Measurements from ENCODE around the gene VAV3. TPM values are rescaled to one million over a fixed set of nuclear protein-coding genes. Genes with fewer than 3 reads are reported as not detected.

VAV3 gene
- polyA plus RNA-seq, 1 of the 3 experiments (the other 2 are of a cell fraction): not detected

DNA sequence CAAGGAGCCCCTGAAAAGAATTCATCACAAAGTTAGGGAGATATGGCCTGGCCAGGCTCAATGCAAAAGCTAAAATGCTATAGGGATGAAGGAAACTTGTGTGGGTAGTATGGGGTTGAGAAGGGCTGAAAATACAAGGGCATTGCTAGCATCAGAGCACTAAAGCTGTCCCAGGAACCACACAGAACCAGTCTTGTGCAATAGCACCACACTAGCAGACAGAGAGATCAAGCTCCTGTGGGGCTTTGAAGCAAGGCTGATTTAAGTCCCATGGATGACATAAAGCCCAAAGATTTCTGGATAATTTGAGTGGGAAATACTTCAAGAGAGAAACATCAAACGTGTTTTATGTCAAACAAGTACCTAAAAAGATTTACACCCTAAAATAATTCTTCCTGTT, 97.1 kb downstream of the VAV3 start:
- CTCF ChIA-PET: no interaction called here
- Histone ChIP-seq H3F3A (replicated peaks; ENCODE audit: insufficient read depth) (no peaks in the 10 kb centered on the region), H3K4me3 (ENCODE audit: low read depth in 2 of 2, low read length in 1 of 2) (no peak overlapping the region), H3K27me3 (ENCODE audit: insufficient read depth) (no peaks in the 10 kb centered on the region), H4K20me1 (ENCODE audit: insufficient read depth) (no peaks in the 10 kb centered on the region), H2AFZ (ENCODE audit: low read depth) (no peak overlapping the region), H3K36me3 (replicated peaks in 1 of 2; ENCODE audit: control insufficient read depth in 1 of 2, insufficient read depth in 2 of 2, low read length in 1 of 2) (no peaks in the 10 kb centered on the region), H3K4me1 (ENCODE audit: control insufficient read depth in 1 of 2, insufficient read depth in 2 of 2, low read depth in 1 of 2, low read length in 1 of 2) (no peaks in the 10 kb centered on the region), H3K9me3 (no peaks in the 10 kb centered on the region), H3K9ac (no peak overlapping the region), H3K4me2 (no peak overlapping the region), H3K9me2 (no peaks in the 10 kb centered on the region), H3K79me2 (ENCODE audit: insufficient read depth) (no peaks in the 10 kb centered on the region), H3K27ac (ENCODE audit: low read depth in 2 of 2, low read length in 1 of 2) (no peak overlapping the region)
- WGBS (ENCODE audit: low lambda C conversion rate): 0% methylated on average over 1 of the region's 1 CpG
- TF ChIP-seq GABPA (IDR thresholded peaks at IDR 0.05; ENCODE audit: low read depth) (no peak), ELF1 (IDR thresholded peaks at IDR 0.05) (no peak), NRF1 (IDR thresholded peaks at IDR 0.05; ENCODE audit: low read depth, low read length) (no peak), SMC3 (IDR thresholded peaks at IDR 0.05; ENCODE audit: low read depth, low read length) (no peak), JUND (IDR thresholded peaks at IDR 0.05) (no peak), RFX5 (IDR thresholded peaks at IDR 0.05; ENCODE audit: low read length) (no peak), MXI1 (IDR thresholded peaks at IDR 0.05; ENCODE audit: low read depth, low read length) (no peak), RAD21 (IDR thresholded peaks at IDR 0.05; ENCODE audit: low read length) (no peak), MEF2A (IDR thresholded peaks at IDR 0.05; ENCODE audit: borderline replicate concordance, low read depth) (no peak), FOSL2 (IDR thresholded peaks at IDR 0.05; ENCODE audit: borderline replicate concordance, low read depth) (no peak), FOXM1 (IDR thresholded peaks at IDR 0.05; ENCODE audit: low read depth) (no peak), YY1 (IDR thresholded peaks at IDR 0.05; ENCODE audit: low read depth) (no peak), RXRA (IDR thresholded peaks at IDR 0.05; ENCODE audit: borderline replicate concordance, low read depth) (no peak)
- TF ChIP-seq, protein P1, sequence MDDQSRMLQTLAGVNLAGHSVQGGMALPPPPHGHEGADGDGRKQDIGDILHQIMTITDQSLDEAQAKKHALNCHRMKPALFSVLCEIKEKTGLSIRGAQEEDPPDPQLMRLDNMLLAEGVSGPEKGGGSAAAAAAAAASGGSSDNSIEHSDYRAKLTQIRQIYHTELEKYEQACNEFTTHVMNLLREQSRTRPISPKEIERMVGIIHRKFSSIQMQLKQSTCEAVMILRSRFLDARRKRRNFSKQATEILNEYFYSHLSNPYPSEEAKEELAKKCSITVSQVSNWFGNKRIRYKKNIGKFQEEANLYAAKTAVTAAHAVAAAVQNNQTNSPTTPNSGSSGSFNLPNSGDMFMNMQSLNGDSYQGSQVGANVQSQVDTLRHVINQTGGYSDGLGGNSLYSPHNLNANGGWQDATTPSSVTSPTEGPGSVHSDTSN (IDR thresholded peaks at IDR 0.05): no peak
- TF ChIP-seq, protein P2, sequence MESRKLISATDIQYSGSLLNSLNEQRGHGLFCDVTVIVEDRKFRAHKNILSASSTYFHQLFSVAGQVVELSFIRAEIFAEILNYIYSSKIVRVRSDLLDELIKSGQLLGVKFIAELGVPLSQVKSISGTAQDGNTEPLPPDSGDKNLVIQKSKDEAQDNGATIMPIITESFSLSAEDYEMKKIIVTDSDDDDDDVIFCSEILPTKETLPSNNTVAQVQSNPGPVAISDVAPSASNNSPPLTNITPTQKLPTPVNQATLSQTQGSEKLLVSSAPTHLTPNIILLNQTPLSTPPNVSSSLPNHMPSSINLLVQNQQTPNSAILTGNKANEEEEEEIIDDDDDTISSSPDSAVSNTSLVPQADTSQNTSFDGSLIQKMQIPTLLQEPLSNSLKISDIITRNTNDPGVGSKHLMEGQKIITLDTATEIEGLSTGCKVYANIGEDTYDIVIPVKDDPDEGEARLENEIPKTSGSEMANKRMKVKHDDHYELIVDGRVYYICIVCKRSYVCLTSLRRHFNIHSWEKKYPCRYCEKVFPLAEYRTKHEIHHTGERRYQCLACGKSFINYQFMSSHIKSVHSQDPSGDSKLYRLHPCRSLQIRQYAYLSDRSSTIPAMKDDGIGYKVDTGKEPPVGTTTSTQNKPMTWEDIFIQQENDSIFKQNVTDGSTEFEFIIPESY (IDR thresholded peaks at IDR 0.05; ENCODE audit: borderline replicate concordance, low read depth): no peak
- TF ChIP-seq, protein P3, sequence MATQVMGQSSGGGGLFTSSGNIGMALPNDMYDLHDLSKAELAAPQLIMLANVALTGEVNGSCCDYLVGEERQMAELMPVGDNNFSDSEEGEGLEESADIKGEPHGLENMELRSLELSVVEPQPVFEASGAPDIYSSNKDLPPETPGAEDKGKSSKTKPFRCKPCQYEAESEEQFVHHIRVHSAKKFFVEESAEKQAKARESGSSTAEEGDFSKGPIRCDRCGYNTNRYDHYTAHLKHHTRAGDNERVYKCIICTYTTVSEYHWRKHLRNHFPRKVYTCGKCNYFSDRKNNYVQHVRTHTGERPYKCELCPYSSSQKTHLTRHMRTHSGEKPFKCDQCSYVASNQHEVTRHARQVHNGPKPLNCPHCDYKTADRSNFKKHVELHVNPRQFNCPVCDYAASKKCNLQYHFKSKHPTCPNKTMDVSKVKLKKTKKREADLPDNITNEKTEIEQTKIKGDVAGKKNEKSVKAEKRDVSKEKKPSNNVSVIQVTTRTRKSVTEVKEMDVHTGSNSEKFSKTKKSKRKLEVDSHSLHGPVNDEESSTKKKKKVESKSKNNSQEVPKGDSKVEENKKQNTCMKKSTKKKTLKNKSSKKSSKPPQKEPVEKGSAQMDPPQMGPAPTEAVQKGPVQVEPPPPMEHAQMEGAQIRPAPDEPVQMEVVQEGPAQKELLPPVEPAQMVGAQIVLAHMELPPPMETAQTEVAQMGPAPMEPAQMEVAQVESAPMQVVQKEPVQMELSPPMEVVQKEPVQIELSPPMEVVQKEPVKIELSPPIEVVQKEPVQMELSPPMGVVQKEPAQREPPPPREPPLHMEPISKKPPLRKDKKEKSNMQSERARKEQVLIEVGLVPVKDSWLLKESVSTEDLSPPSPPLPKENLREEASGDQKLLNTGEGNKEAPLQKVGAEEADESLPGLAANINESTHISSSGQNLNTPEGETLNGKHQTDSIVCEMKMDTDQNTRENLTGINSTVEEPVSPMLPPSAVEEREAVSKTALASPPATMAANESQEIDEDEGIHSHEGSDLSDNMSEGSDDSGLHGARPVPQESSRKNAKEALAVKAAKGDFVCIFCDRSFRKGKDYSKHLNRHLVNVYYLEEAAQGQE (IDR thresholded peaks at IDR 0.05; ENCODE audit: low read depth, low read length): no peak
- TF ChIP-seq, protein P4, sequence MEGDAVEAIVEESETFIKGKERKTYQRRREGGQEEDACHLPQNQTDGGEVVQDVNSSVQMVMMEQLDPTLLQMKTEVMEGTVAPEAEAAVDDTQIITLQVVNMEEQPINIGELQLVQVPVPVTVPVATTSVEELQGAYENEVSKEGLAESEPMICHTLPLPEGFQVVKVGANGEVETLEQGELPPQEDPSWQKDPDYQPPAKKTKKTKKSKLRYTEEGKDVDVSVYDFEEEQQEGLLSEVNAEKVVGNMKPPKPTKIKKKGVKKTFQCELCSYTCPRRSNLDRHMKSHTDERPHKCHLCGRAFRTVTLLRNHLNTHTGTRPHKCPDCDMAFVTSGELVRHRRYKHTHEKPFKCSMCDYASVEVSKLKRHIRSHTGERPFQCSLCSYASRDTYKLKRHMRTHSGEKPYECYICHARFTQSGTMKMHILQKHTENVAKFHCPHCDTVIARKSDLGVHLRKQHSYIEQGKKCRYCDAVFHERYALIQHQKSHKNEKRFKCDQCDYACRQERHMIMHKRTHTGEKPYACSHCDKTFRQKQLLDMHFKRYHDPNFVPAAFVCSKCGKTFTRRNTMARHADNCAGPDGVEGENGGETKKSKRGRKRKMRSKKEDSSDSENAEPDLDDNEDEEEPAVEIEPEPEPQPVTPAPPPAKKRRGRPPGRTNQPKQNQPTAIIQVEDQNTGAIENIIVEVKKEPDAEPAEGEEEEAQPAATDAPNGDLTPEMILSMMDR (IDR thresholded peaks at IDR 0.05): no peak
- TF ChIP-seq, protein P5, sequence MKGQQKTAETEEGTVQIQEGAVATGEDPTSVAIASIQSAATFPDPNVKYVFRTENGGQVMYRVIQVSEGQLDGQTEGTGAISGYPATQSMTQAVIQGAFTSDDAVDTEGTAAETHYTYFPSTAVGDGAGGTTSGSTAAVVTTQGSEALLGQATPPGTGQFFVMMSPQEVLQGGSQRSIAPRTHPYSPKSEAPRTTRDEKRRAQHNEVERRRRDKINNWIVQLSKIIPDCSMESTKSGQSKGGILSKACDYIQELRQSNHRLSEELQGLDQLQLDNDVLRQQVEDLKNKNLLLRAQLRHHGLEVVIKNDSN (IDR thresholded peaks at IDR 0.05; ENCODE audit: borderline replicate concordance, low read depth): no peak
- DNase-seq: no peak
- POLR2A ChIA-PET: no interaction called here
